ENCODE data around the gene PUS7L.
"Not testable (repeated sequence)": the region's sequence is repeated elsewhere in the genome, so short reads cannot be mapped to it uniquely, and the experiment has no call there.

The PUS7L gene

DNA sequence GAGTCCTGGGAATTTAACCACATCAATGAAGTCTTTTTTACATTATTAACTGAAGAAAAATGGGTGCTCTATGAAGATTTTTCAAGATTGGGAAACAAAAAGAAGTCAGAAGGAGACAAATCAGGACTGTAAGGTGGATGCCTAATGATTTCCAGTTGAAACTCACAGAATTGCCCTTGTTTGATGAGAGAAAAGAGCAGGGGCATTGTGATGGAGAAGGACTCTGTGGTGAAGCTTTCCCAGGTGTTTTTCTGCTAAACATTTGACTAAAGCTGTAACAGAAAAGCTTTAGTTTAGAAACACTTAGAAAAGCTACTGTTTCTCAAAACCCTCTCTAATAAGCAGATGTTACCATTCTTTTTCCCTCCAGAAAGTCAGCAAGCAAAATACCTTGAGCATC, 5.9 kb upstream of the PUS7L start:
- no peak overlapping the region for H3K4me3 ChIP-seq (ENCODE audit: low read depth, low read length)
- TF ChIP-seq, protein P1, sequence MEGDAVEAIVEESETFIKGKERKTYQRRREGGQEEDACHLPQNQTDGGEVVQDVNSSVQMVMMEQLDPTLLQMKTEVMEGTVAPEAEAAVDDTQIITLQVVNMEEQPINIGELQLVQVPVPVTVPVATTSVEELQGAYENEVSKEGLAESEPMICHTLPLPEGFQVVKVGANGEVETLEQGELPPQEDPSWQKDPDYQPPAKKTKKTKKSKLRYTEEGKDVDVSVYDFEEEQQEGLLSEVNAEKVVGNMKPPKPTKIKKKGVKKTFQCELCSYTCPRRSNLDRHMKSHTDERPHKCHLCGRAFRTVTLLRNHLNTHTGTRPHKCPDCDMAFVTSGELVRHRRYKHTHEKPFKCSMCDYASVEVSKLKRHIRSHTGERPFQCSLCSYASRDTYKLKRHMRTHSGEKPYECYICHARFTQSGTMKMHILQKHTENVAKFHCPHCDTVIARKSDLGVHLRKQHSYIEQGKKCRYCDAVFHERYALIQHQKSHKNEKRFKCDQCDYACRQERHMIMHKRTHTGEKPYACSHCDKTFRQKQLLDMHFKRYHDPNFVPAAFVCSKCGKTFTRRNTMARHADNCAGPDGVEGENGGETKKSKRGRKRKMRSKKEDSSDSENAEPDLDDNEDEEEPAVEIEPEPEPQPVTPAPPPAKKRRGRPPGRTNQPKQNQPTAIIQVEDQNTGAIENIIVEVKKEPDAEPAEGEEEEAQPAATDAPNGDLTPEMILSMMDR (IDR thresholded peaks at IDR 0.05; ENCODE audit: insufficient read depth, low read depth, low read length, missing control alignments): no peak
- DNase-seq (ENCODE audit: low read depth): no peak

DNA sequence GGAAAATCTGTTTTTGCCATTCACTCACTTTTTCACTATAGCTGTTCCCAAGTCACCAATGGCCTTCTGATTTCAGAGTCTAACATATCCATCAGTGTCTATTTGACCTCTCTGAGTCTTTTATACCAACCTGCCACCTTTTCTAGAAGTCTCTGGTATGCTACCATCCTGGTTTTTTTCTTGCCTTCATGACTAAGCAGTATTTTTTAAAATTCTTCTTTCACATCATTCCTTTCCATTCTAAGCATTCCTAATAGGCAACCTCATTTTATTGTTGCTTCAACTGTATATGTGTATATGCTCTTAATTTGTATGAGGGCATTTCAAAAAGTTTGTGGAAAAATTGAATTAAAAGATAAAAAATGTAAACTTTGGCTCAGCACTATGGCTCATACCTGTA, 5.2 kb upstream of the PUS7L start:
- no peak for DNase-seq (ENCODE audit: low read depth)
- H3K4me3 ChIP-seq (ENCODE audit: low read depth, low read length): no peak overlapping the region
- TF ChIP-seq, protein P1 (IDR thresholded peaks at IDR 0.05; ENCODE audit: insufficient read depth, low read depth, low read length, missing control alignments): no peak

DNA sequence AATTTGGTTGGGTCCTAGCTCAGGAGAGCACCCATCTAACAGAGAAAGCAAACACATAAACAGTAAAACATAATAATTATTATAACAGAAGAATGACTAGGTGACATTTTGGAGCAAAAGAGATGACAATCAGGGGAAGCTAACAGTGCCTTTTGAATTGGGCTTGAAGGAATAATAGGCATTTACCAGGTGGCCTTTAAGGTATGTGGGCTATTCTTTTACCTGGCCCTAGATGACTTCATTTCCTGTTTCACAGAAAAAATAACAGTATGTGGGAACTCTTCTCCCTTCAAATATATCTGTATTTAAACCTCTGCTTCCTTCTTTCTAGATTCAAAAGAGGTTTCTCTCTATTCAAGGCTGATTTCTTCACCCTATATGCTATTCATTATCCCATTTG, 4.0 kb upstream of the PUS7L start:
- no peak for DNase-seq (ENCODE audit: low read depth)
- no peak overlapping the region for H3K4me3 ChIP-seq (ENCODE audit: low read depth, low read length)
- TF ChIP-seq, protein P1 (IDR thresholded peaks at IDR 0.05; ENCODE audit: insufficient read depth, low read depth, low read length, missing control alignments): no peak

DNA sequence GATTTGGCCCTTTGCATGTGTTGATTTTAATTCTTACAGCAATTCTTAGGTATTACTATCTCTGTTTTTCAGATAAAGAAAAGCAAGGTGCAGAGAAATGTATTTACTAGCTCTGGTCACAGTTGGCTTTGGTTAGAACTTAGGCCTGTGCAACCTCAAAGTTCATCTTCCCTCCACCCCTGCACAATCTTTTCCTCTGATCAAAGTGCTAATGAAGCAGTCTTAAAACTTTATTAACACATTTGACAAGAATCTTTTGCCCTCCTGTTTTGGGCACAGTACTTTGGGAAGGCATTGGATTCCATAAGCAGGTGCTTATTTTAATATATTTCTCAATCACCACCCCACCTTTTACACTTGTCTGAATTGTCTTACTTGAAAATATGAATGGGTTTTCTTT, 2.9 kb upstream of the PUS7L start:
- TF ChIP-seq, protein P1 (IDR thresholded peaks at IDR 0.05; ENCODE audit: insufficient read depth, low read depth, low read length, missing control alignments): no peak
- no peak overlapping the region for H3K4me3 ChIP-seq (ENCODE audit: low read depth, low read length)
- DNase-seq (ENCODE audit: low read depth): no peak

DNA sequence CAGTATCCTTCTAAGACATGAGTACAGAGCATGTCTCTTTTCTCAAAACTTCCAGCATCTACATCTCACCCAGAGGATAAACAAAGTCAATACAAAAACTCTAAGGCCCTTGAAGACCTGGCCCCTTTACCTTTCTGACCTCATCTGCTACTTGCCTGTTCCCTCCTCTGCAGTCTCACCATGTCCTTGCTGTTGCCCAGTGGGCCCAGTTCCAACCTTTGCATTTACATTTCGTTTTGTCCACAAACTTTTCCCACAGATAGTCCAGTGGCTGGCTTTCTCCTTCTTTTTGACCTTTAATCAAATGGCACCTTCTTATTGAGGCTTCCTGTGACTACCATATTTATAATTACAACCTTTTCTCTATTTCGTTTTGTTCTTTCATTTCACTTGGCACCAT, 1.8 kb upstream of the PUS7L start:
- DNase-seq (ENCODE audit: low read depth): no peak
- H3K4me3 ChIP-seq (ENCODE audit: low read depth, low read length): peak overlapping the region; percentile 68
- TF ChIP-seq, protein P1 (IDR thresholded peaks at IDR 0.05; ENCODE audit: insufficient read depth, low read depth, low read length, missing control alignments): no peak

DNA sequence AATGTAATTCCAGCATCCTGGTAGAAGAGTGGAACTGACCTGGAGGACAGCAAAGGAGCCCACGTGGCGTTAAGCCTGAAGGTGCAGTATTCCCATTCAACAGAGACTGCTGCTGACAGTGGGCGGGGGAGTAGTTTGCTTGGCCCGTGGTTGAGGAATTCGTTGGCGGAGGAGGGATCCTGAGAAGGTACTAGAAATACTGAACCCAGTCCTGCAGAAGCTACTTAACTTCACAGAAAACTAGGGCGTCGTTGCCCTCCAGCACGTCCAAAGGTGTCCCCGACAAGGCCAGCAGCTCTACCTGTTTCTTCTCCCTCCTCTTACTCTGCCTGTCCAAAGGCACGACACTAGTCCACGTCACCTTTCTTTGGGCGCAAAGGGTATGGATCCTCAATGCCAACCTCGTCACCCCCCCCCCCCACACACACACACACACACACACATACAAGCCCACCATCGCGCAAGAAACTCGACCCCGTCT, 303 bp downstream of the PUS7L start:
- TF ChIP-seq, protein P1 (IDR thresholded peaks at IDR 0.05; ENCODE audit: insufficient read depth, low read depth, low read length, missing control alignments): no peak

DNA sequence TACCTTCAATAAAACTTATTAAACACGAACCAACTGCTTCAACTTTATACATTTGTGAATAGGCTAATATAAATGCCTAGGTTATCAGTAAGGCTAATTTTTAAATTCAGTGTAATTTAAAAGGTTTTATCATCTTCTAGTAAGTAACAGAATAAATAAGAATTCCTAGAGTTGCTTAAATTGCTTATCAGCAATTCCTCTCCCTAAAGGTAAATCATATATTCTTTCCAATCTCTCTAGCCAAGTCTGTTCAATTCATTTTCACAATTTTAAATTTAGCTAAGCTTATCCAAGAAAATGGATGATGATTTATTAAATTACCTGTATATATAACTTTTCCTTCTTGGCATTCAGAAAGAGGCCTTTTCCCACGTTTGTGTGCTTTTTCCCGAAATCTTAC, 4.6 kb downstream of the PUS7L start:
- no peak for DNase-seq (ENCODE audit: low read depth)
- TF ChIP-seq, protein P1 (IDR thresholded peaks at IDR 0.05; ENCODE audit: insufficient read depth, low read depth, low read length, missing control alignments): no peak
- no peak overlapping the region for H3K4me3 ChIP-seq (ENCODE audit: low read depth, low read length)

More for the DNA sequence above, 303 bp downstream of the PUS7L start:
- no peak for DNase-seq (ENCODE audit: low read depth)
- peak overlapping the region; percentile 65 for H3K4me3 ChIP-seq (ENCODE audit: low read depth, low read length)

DNA sequence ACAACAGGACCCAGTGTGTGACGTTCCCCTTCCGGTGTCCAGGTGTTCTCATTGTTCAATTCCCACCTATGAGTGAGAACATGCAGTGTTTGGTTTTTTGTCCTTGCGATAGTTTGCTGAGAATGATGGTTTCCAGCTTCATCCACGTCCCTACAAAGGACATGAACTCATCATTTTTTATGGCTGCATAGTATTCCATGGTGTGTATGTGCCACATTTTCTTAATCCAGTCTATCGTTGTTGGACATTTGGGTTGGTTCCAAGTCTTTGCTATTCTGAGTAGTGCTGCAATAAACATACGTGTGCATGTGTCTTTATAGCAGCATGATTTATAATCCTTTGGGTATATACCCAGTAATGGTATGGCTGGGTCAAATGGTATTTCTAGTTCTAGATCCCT, 7.2 kb downstream of the PUS7L start:
- not testable (repeated sequence) for H3K4me3 ChIP-seq (ENCODE audit: low read depth, low read length); DNase-seq (ENCODE audit: low read depth)

All from GM12865 (cell line).